Measurements from ENCODE around the gene C22orf31.

Gene C22orf31

GRCh38 chr22:29081517-29082236 is 20.0 kb upstream of the C22orf31 start:
- in situ Hi-C loops (cut with HindIII; ENCODE audit: low sequenced_read_pairs): no loop called here

- in situ Hi-C loops (cut with HindIII; ENCODE audit: low sequenced_read_pairs): no loop called here
These were observed 18.7 kb upstream of the C22orf31 start for GRCh38 chr22:29080106-29080975.

GRCh38 chr22:29079218-29079901 is 17.7 kb upstream of the C22orf31 start:
- in situ Hi-C loops (cut with HindIII; ENCODE audit: low sequenced_read_pairs): no loop called here

- in situ Hi-C loops (cut with HindIII; ENCODE audit: low sequenced_read_pairs): no loop called here
These were observed 17.2 kb upstream of the C22orf31 start for GRCh38 chr22:29078869-29079207.

GRCh38 chr22:29078036-29078868 is 16.6 kb upstream of the C22orf31 start:
- in situ Hi-C loops (cut with HindIII; ENCODE audit: low sequenced_read_pairs): no loop called here

GRCh38 chr22:29074276-29074772 is 12.7 kb upstream of the C22orf31 start:
- in situ Hi-C loops (cut with HindIII; ENCODE audit: low sequenced_read_pairs): no loop called here

- in situ Hi-C loops (cut with HindIII; ENCODE audit: low sequenced_read_pairs): no loop called here
These were observed 12.1 kb upstream of the C22orf31 start for GRCh38 chr22:29073618-29074275.

- in situ Hi-C loops (cut with HindIII; ENCODE audit: low sequenced_read_pairs): no loop called here
These were observed 11.5 kb upstream of the C22orf31 start, which contains the start of gene KREMEN1 for GRCh38 chr22:29072979-29073617. Gene KREMEN1, plus strand, starts transcription at chr22:29073035. Its CDS starts 96 bp downstream, at chr22:29073131.

- in situ Hi-C loops (cut with HindIII; ENCODE audit: low sequenced_read_pairs): no loop called here
These were observed 10.8 kb upstream of the C22orf31 start for GRCh38 chr22:29072193-29072978.

GRCh38 chr22:29071261-29072045 is 9.8 kb upstream of the C22orf31 start:
- in situ Hi-C loops (cut with HindIII; ENCODE audit: low sequenced_read_pairs): no loop called here

- in situ Hi-C loops (cut with HindIII; ENCODE audit: low sequenced_read_pairs): no loop called here
These were observed 8.9 kb upstream of the C22orf31 start for GRCh38 chr22:29070490-29070889.

GRCh38 chr22:29069463-29069862 is 7.8 kb upstream of the C22orf31 start:
- in situ Hi-C loops (cut with HindIII; ENCODE audit: low sequenced_read_pairs): no loop called here

GRCh38 chr22:29065468-29066190 is 4.0 kb upstream of the C22orf31 start:
- in situ Hi-C loops (cut with HindIII; ENCODE audit: low sequenced_read_pairs): no loop called here

GRCh38 chr22:29062286-29062821 is 723 bp upstream of the C22orf31 start:
- in situ Hi-C loops (cut with HindIII; ENCODE audit: low sequenced_read_pairs): no loop called here

- in situ Hi-C loops (cut with HindIII; ENCODE audit: low sequenced_read_pairs): no loop called here
These were observed 700 bp downstream of the C22orf31 start for GRCh38 chr22:29060931-29061330.

GRCh38 chr22:29060251-29060869 is 1.3 kb downstream of the C22orf31 start:
- in situ Hi-C loops (cut with HindIII; ENCODE audit: low sequenced_read_pairs): no loop called here

GRCh38 chr22:29056472-29056871 is 5.2 kb downstream of the C22orf31 start:
- in situ Hi-C loops (cut with HindIII; ENCODE audit: low sequenced_read_pairs): no loop called here
